ENCODE data around the gene RDH13. TPM values are rescaled to one million over a fixed set of nuclear protein-coding genes. Genes with fewer than 3 reads are reported as not detected.

Gene RDH13
- total and polyA plus RNA-seq, 12 donors, result 6.8 to 27.9 (median 9.8) TPM

GRCh38 chr19:55071129-55071502 is 8.2 kb upstream of the RDH13 start:
- WGBS, 4 donors, result 13 to 55% (median 37%) methylated on average over 4 to 8 of the region's 8 CpGs
- Histone ChIP-seq H3K27me3 (peaks cover 17% of the 10 kb centered on the region), H3K36me3 (replicated peaks in 1 of 2) (no peaks in the 10 kb centered on the region), H3K9me3 (replicated peaks in 1 of 3) (no peaks in the 10 kb centered on the region), H3K27ac (no peak overlapping the region), H3K4me3 (no peak overlapping the region), H3K4me1 (replicated peaks in 1 of 2) (no peaks in the 10 kb centered on the region)
- intact Hi-C loops (cut with DNase I), result no loop called here
- DNase-seq, result peak in 2 of 7 donors; percentile 36 to 51
- TF ChIP-seq CTCF (IDR thresholded peaks at IDR 0.05) (no peak), POLR2A (IDR thresholded peaks at IDR 0.05) (no peak)

- Histone ChIP-seq H3K27ac (no peak overlapping the region), H3K36me3 (replicated peaks in 1 of 2) (no peaks in the 10 kb centered on the region), H3K27me3 (peaks cover 17% of the 10 kb centered on the region), H3K4me1 (replicated peaks in 1 of 2) (no peaks in the 10 kb centered on the region), H3K9me3 (replicated peaks in 1 of 3) (no peaks in the 10 kb centered on the region), H3K4me3 (no peak overlapping the region)
- 70 to 81% (median 73%) methylated on average over 9 to 10 of the region's 10 CpGs for WGBS, 4 donors
- intact Hi-C loops (cut with DNase I), result no loop called here
- no peak for DNase-seq
- TF ChIP-seq POLR2A (IDR thresholded peaks at IDR 0.05) (no peak), CTCF (IDR thresholded peaks at IDR 0.05) (no peak)
Measured at GRCh38 chr19:55070466-55071128, 7.6 kb upstream of the RDH13 start.

GRCh38 chr19:55069865-55070197 is 6.9 kb upstream of the RDH13 start:
- no peak for DNase-seq
- TF ChIP-seq POLR2A (IDR thresholded peaks at IDR 0.05) (no peak), CTCF (IDR thresholded peaks at IDR 0.05) (no peak)
- Histone ChIP-seq H3K27me3 (peaks cover 17% of the 10 kb centered on the region), H3K36me3 (replicated peaks in 1 of 2) (no peaks in the 10 kb centered on the region), H3K9me3 (replicated peaks in 1 of 3) (no peaks in the 10 kb centered on the region), H3K4me1 (replicated peaks in 1 of 2) (no peaks in the 10 kb centered on the region), H3K4me3 (no peak overlapping the region), H3K27ac (no peak overlapping the region)
- WGBS, 4 donors, result 92 to 100% (median 94%) methylated on average over 2 of the region's 2 CpGs
- intact Hi-C loops (cut with DNase I), result no loop called here

- 5 to 9% (median 7%) methylated on average over 18 to 30 of the region's 30 CpGs for WGBS, 4 donors
- DNase-seq, result no peak
- no peaks in the 10 kb centered on the region for H3K36me3 ChIP-seq (replicated peaks in 1 of 2)
- intact Hi-C loops (cut with DNase I), result no loop called here
- no peaks in the 10 kb centered on the region for H3K4me1 ChIP-seq (replicated peaks in 1 of 2)
- no peaks in the 10 kb centered on the region for H3K9me3 ChIP-seq (replicated peaks in 1 of 3)
- no peak overlapping the region for H3K27ac ChIP-seq
- H3K27me3 ChIP-seq, result peaks cover 17% of the 10 kb centered on the region
- TF ChIP-seq POLR2A (IDR thresholded peaks at IDR 0.05) (no peak), CTCF (IDR thresholded peaks at IDR 0.05) (no peak)
- no peak overlapping the region for H3K4me3 ChIP-seq
Measured at GRCh38 chr19:55068950-55069864, 6.3 kb upstream of the RDH13 start.

Measured in adrenal gland (tissue), 12 donors.